K562 (cell line): ENCODE measurements around the gene USP27X. TPM values are rescaled to one million over a fixed set of nuclear protein-coding genes. Genes with fewer than 3 reads are reported as not detected.
A peak's percentile ranks its signal among the peaks of the same experiment; 100 is the strongest.

Experiments
- ASH1L ChIP-seq: fragments of 450-650 bp; IDR thresholded peaks from 2 replicates; pipeline ENCODE4 v1.6.1; 2018; ENCODE audit warnings: borderline replicate concordance, mild to moderate bottlenecking, low read depth; ENCODE audit not compliant: partially characterized antibody
- ATF4 ChIP-seq: fragments of 450-650 bp; formaldehyde crosslinking; IDR thresholded peaks from 2 replicates; pipeline ENCODE4 v1.4.0; 2022; ENCODE audit warnings: mild to moderate bottlenecking, moderate library complexity
- FOSL1 ChIP-seq: fragments of 200-800 bp; sonication (Bioruptor generic); conservative IDR thresholded peaks from 2 replicates; pipeline ENCODE4 v1.6.1; 2016; ENCODE audit warnings: missing genetic modification characterization, missing compliant biosample characterization
- FOXJ2 ChIP-seq: fragments of 200-800 bp; sonication (Bioruptor generic); IDR thresholded peaks from 2 replicates; pipeline ENCODE4 v1.6.1; 2016; ENCODE audit warnings: missing genetic modification characterization, missing compliant biosample characterization
- HDGF ChIP-seq: fragments of 450-650 bp; IDR thresholded peaks from 2 replicates; pipeline ENCODE4 v1.6.1; 2016
- IFI16 ChIP-seq: fragments of 250-450 bp; sonication (Bioruptor Pico); IDR thresholded peaks from 2 replicates; pipeline ENCODE4 v2.1.2; 2022; ENCODE audit warnings: mild to moderate bottlenecking, inconsistent platforms
- RBM17 ChIP-seq: fragments of 200-400 bp; formaldehyde crosslinking; IDR thresholded peaks from 2 replicates; pipeline ENCODE4 v1.6.1; 2017; ENCODE audit warnings: low read depth, mild to moderate bottlenecking, low read length, borderline replicate concordance
- ZNF12 ChIP-seq: sonication (generic); formaldehyde crosslinking; IDR thresholded peaks from 2 replicates; pipeline ENCODE4 v1.4.0; 2020; ENCODE audit warnings: mild to moderate bottlenecking, missing genetic modification reagents
- ZNF184 ChIP-seq: sonication (generic); formaldehyde crosslinking; IDR thresholded peaks from 2 replicates; pipeline ENCODE4 v1.5.0; 2020; ENCODE audit warnings: missing genetic modification reagents
- ZNF24 ChIP-seq: fragments of 450-650 bp; IDR thresholded peaks from 2 replicates; pipeline ENCODE4 v1.6.1; 2016
- ZNF707 ChIP-seq: fragments of 250-450 bp; sonication (Bioruptor Pico); conservative IDR thresholded peaks from 2 replicates; pipeline ENCODE4 v1.8.0; 2022; ENCODE audit warnings: inconsistent platforms, mild to moderate bottlenecking, moderate library complexity
- ZNF76 ChIP-seq: fragments of 250-450 bp; sonication (Bioruptor Pico); IDR thresholded peaks from 2 replicates; pipeline ENCODE4 v1.4.0; 2020; ENCODE audit warnings: mild to moderate bottlenecking, moderate library complexity, borderline replicate concordance
- polyA plus RNA-seq, 8 experiments: library from polyadenylated mRNA; depleted of rRNA in 4 of 8; stranded (reverse) in 5 of 8; unstranded in 3 of 8; fragments of >200 nt; fragmentation: Nextera tagmentation in 2 of 8; fragmentation: Illumina TruSeq in 1 of 8; extraction: Ambion mirVana in 2 of 8; extraction: Trizol in 1 of 8; gene quantifications; 2 replicates each; pipeline versions ENCODE4 v1.2.1 to v1.2.3, GENCODE V29; 2011 to 2014; ENCODE audit warnings: inconsistent platforms in 1 of 8, missing spikeins in 1 of 8
- total RNA-seq, 7 experiments: library from RNA; depleted of rRNA in 6 of 7; stranded (reverse); fragments of >200 nt in 6 of 7; fragmentation: Illumina TruSeq in 2 of 7; extraction: Trizol in 2 of 7; gene quantifications; 2 replicates each; pipeline versions ENCODE4 v1.2.1 to v1.2.3, GENCODE V29; 2011 to 2021; ENCODE audit warnings: low replicate concordance in 1 of 7
- TF ChIP-seq, protein P1 (sequence below), 3 experiments: IDR thresholded peaks in 2 of 3; conservative IDR thresholded peaks in 1 of 3; 2 replicates each; pipeline ENCODE4 v1.5.1; 2011 to 2012; ENCODE audit warnings: low read length in 3 of 3, mild to moderate bottlenecking in 3 of 3, control low read depth in 2 of 3, improper control_type of control experiment in 1 of 3, inconsistent platforms in 1 of 3, low read depth in 1 of 3, mixed read lengths in 1 of 3, moderate library complexity in 1 of 3; ENCODE audit not compliant: insufficient read depth in 2 of 3
- TF ChIP-seq, protein P2 (sequence below): fragments of 450-650 bp; IDR thresholded peaks from 2 replicates; pipeline ENCODE4 v1.6.1; 2016; ENCODE audit warnings: mild to moderate bottlenecking, moderate library complexity

The USP27X gene
- total and polyA plus RNA-seq, 9 of the 15 experiments (the other 6 are each of a cell fraction or from before 2014, with no cell fraction given): 0.15 to 4.7 (median 1.6) TPM

DNA sequence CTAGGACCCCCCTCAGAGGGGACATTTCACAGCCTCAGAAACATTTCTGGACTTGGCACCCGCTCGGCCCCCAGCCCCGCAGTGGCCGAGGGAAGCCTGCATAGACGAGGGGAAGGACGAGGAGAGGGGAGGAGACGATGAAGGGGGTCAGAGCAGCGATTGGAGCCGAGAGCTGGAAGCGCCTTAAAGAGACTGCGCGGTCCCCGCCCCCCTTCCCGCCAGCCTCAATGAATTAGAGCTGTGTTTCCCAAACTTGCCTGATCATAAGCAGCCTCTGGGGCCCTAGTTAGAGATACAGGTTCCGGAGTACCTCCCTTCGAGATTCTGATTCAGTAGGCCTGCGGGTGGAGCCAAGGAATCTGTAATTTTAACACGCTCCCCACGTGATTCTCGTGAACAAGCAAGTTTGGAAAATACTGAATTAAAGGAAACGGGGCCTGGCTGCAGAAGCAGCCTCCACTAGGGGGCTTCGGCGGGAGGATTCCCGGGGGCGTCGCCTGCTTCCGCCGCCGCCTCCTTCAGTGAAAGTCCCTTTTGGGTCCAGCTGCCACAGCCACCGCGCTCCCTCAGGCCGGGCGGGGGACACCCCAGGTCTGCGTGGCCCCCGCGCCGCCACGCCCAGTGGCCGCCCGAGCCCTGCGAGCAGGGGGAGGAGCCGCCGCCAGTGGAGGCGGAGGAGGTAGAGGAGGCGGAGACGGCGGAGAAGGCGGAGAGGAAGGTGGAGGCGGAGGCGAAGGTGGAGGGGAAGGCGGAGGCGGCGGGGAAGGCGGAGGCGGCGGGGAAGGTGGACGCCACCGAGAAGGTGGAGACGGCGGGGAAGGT, at the start of gene USP27X (continued):
- TF ChIP-seq RBM17 (no peak), ZNF707 (CRISPR knock-in tag) (no peak), ATF4 (no peak), ZNF76 (CRISPR knock-in tag) (no peak), ASH1L (no peak), IFI16 (CRISPR knock-in tag) (no peak), ZNF12 (CRISPR knock-in tag) (no peak), ZNF24 (no peak), FOXJ2 (tag) (no peak), FOSL1 (no peak), ZNF184 (CRISPR knock-in tag) (no peak), HDGF (no peak)
- TF ChIP-seq, protein P1, sequence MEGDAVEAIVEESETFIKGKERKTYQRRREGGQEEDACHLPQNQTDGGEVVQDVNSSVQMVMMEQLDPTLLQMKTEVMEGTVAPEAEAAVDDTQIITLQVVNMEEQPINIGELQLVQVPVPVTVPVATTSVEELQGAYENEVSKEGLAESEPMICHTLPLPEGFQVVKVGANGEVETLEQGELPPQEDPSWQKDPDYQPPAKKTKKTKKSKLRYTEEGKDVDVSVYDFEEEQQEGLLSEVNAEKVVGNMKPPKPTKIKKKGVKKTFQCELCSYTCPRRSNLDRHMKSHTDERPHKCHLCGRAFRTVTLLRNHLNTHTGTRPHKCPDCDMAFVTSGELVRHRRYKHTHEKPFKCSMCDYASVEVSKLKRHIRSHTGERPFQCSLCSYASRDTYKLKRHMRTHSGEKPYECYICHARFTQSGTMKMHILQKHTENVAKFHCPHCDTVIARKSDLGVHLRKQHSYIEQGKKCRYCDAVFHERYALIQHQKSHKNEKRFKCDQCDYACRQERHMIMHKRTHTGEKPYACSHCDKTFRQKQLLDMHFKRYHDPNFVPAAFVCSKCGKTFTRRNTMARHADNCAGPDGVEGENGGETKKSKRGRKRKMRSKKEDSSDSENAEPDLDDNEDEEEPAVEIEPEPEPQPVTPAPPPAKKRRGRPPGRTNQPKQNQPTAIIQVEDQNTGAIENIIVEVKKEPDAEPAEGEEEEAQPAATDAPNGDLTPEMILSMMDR (IDR thresholded peaks at IDR 0.05 in 2 of 3, conservative IDR thresholded peaks at IDR 0.05 in 1 of 3; ENCODE audit: insufficient read depth in 2 of 3, low read depth in 1 of 3, low read length in 3 of 3): peak; percentile 55 to 67 (median 56)
- TF ChIP-seq, protein P2, sequence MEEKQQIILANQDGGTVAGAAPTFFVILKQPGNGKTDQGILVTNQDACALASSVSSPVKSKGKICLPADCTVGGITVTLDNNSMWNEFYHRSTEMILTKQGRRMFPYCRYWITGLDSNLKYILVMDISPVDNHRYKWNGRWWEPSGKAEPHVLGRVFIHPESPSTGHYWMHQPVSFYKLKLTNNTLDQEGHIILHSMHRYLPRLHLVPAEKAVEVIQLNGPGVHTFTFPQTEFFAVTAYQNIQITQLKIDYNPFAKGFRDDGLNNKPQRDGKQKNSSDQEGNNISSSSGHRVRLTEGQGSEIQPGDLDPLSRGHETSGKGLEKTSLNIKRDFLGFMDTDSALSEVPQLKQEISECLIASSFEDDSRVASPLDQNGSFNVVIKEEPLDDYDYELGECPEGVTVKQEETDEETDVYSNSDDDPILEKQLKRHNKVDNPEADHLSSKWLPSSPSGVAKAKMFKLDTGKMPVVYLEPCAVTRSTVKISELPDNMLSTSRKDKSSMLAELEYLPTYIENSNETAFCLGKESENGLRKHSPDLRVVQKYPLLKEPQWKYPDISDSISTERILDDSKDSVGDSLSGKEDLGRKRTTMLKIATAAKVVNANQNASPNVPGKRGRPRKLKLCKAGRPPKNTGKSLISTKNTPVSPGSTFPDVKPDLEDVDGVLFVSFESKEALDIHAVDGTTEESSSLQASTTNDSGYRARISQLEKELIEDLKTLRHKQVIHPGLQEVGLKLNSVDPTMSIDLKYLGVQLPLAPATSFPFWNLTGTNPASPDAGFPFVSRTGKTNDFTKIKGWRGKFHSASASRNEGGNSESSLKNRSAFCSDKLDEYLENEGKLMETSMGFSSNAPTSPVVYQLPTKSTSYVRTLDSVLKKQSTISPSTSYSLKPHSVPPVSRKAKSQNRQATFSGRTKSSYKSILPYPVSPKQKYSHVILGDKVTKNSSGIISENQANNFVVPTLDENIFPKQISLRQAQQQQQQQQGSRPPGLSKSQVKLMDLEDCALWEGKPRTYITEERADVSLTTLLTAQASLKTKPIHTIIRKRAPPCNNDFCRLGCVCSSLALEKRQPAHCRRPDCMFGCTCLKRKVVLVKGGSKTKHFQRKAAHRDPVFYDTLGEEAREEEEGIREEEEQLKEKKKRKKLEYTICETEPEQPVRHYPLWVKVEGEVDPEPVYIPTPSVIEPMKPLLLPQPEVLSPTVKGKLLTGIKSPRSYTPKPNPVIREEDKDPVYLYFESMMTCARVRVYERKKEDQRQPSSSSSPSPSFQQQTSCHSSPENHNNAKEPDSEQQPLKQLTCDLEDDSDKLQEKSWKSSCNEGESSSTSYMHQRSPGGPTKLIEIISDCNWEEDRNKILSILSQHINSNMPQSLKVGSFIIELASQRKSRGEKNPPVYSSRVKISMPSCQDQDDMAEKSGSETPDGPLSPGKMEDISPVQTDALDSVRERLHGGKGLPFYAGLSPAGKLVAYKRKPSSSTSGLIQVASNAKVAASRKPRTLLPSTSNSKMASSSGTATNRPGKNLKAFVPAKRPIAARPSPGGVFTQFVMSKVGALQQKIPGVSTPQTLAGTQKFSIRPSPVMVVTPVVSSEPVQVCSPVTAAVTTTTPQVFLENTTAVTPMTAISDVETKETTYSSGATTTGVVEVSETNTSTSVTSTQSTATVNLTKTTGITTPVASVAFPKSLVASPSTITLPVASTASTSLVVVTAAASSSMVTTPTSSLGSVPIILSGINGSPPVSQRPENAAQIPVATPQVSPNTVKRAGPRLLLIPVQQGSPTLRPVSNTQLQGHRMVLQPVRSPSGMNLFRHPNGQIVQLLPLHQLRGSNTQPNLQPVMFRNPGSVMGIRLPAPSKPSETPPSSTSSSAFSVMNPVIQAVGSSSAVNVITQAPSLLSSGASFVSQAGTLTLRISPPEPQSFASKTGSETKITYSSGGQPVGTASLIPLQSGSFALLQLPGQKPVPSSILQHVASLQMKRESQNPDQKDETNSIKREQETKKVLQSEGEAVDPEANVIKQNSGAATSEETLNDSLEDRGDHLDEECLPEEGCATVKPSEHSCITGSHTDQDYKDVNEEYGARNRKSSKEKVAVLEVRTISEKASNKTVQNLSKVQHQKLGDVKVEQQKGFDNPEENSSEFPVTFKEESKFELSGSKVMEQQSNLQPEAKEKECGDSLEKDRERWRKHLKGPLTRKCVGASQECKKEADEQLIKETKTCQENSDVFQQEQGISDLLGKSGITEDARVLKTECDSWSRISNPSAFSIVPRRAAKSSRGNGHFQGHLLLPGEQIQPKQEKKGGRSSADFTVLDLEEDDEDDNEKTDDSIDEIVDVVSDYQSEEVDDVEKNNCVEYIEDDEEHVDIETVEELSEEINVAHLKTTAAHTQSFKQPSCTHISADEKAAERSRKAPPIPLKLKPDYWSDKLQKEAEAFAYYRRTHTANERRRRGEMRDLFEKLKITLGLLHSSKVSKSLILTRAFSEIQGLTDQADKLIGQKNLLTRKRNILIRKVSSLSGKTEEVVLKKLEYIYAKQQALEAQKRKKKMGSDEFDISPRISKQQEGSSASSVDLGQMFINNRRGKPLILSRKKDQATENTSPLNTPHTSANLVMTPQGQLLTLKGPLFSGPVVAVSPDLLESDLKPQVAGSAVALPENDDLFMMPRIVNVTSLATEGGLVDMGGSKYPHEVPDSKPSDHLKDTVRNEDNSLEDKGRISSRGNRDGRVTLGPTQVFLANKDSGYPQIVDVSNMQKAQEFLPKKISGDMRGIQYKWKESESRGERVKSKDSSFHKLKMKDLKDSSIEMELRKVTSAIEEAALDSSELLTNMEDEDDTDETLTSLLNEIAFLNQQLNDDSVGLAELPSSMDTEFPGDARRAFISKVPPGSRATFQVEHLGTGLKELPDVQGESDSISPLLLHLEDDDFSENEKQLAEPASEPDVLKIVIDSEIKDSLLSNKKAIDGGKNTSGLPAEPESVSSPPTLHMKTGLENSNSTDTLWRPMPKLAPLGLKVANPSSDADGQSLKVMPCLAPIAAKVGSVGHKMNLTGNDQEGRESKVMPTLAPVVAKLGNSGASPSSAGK: peak; percentile 77
